Measurements from ENCODE around the gene ADAMTS1.

Gene ADAMTS1

GRCh38 chr21:26851109-26851944 is 6.1 kb upstream of the ADAMTS1 start:
- TF ChIP-seq CTCF (IDR thresholded peaks at IDR 0.05; ENCODE audit: insufficient read depth, low read length, poor library complexity, severe bottlenecking) (no peak), EZH2phosphoT487 (conservative IDR thresholded peaks at IDR 0.05; ENCODE audit: low read length) (no peak)
- H4K20me1 ChIP-seq (ENCODE audit: low read depth, low read length) = no peaks in the 10 kb centered on the region
- H3K9ac ChIP-seq (ENCODE audit: low read length) = no peak overlapping the region
- no peak overlapping the region for H3K4me3 ChIP-seq (ENCODE audit: insufficient read depth, low read length, poor library complexity, severe bottlenecking)
- no peaks in the 10 kb centered on the region for H3K27me3 ChIP-seq (ENCODE audit: low read length)
- H3K36me3 ChIP-seq (ENCODE audit: low read length) = no peaks in the 10 kb centered on the region
- H3K27ac ChIP-seq (ENCODE audit: low read depth, low read length) = no peak overlapping the region
- H3K4me2 ChIP-seq (ENCODE audit: low read depth, low read length, poor library complexity, severe bottlenecking) = no peak overlapping the region
- H2AFZ ChIP-seq (ENCODE audit: low read depth, low read length, severe bottlenecking) = no peak overlapping the region
- no peaks in the 10 kb centered on the region for H3F3A ChIP-seq (ENCODE audit: insufficient read depth)
- H3K9me2 ChIP-seq (replicated peaks; ENCODE audit: insufficient read depth, low read length) = no peaks in the 10 kb centered on the region
- H3K9me3 ChIP-seq (ENCODE audit: insufficient read depth, low read length) = no peaks in the 10 kb centered on the region
- no peaks in the 10 kb centered on the region for H3K79me2 ChIP-seq (ENCODE audit: insufficient read depth, low read length)

DNA sequence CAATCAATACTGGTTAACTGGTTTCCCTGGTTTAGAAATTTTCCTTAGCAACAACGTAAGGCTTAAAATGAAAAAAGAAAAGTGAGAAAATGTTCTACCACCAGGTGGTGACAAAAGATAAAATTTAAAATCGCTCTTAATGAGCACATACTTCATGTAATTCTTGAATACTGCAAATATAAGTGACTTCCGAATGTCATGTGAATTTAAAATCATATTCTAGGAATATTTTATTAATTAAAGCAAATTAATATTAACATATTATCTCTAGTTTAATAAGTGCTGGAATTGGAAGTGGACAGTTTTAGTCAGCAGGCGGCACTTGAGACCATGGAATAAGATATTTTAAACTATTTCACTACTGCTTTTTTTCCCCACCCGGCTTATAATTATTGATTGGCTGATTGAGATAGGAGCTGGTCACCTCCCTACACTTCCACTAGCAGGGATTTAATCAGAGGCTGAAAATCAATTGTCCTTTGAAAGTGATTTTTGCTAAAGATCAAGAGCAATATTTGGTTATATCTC is 5.0 kb upstream of the ADAMTS1 start:
- Histone ChIP-seq H3K27ac (ENCODE audit: low read depth, low read length) (no peak overlapping the region), H3K36me3 (ENCODE audit: low read length) (no peaks in the 10 kb centered on the region), H3K9me3 (ENCODE audit: insufficient read depth, low read length) (no peaks in the 10 kb centered on the region), H3K27me3 (ENCODE audit: low read length) (no peaks in the 10 kb centered on the region), H4K20me1 (ENCODE audit: low read depth, low read length) (no peaks in the 10 kb centered on the region), H3K4me2 (ENCODE audit: low read depth, low read length, poor library complexity, severe bottlenecking) (peak overlapping the region; percentile 22), H3F3A (ENCODE audit: insufficient read depth) (no peaks in the 10 kb centered on the region), H2AFZ (ENCODE audit: low read depth, low read length, severe bottlenecking) (no peak overlapping the region), H3K9ac (ENCODE audit: low read length) (no peak overlapping the region), H3K79me2 (ENCODE audit: insufficient read depth, low read length) (no peaks in the 10 kb centered on the region), H3K9me2 (replicated peaks; ENCODE audit: insufficient read depth, low read length) (no peaks in the 10 kb centered on the region), H3K4me3 (ENCODE audit: insufficient read depth, low read length, poor library complexity, severe bottlenecking) (no peak overlapping the region)
- TF ChIP-seq EZH2phosphoT487 (conservative IDR thresholded peaks at IDR 0.05; ENCODE audit: low read length) = no peak
- peak; percentile 58 for TF ChIP-seq CTCF (IDR thresholded peaks at IDR 0.05; ENCODE audit: insufficient read depth, low read length, poor library complexity, severe bottlenecking)

GRCh38 chr21:26849428-26850115 is 4.4 kb upstream of the ADAMTS1 start:
- Histone ChIP-seq H3K27me3 (ENCODE audit: low read length) (no peaks in the 10 kb centered on the region), H3K27ac (ENCODE audit: low read depth, low read length) (no peak overlapping the region), H3K79me2 (ENCODE audit: insufficient read depth, low read length) (no peaks in the 10 kb centered on the region), H4K20me1 (ENCODE audit: low read depth, low read length) (no peaks in the 10 kb centered on the region), H3K9ac (ENCODE audit: low read length) (no peak overlapping the region), H3K9me2 (replicated peaks; ENCODE audit: insufficient read depth, low read length) (no peaks in the 10 kb centered on the region), H3K4me2 (ENCODE audit: low read depth, low read length, poor library complexity, severe bottlenecking) (peak overlapping the region; percentile 22), H2AFZ (ENCODE audit: low read depth, low read length, severe bottlenecking) (no peak overlapping the region), H3K9me3 (ENCODE audit: insufficient read depth, low read length) (no peaks in the 10 kb centered on the region), H3K36me3 (ENCODE audit: low read length) (no peaks in the 10 kb centered on the region), H3K4me3 (ENCODE audit: insufficient read depth, low read length, poor library complexity, severe bottlenecking) (no peak overlapping the region), H3F3A (ENCODE audit: insufficient read depth) (no peaks in the 10 kb centered on the region)
- TF ChIP-seq CTCF (IDR thresholded peaks at IDR 0.05; ENCODE audit: insufficient read depth, low read length, poor library complexity, severe bottlenecking) (peak; percentile 39), EZH2phosphoT487 (conservative IDR thresholded peaks at IDR 0.05; ENCODE audit: low read length) (no peak)

All from SU-DHL-6 (cell line).